Measurements from ENCODE around the gene EMSY.
A peak's percentile ranks its signal among the peaks of the same experiment; 100 is the strongest.

EMSY gene

GRCh38 chr11:76597533-76598425 lies 153.0 kb downstream of the EMSY start:
- no peak for DNase-seq

DNA sequence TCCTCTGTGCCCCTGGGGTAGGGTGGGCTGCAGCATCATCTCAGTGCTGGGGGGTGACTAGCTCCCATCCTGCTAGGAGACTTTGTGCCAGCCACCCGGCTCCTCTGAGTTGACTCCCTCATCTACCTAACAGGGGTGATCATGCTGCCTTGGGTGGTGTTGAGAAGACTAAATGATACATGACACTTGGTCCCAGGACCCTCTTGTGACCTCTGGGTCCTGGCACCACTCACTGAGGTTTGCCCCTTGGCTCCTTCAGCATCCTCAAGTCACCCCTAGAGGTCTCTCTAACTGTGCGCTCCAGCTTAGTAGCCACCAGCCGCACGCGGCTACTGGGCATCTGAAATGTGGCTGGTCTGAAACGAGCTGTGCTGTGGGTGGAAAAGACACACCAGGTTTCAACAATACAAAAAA lies 153.6 kb downstream of the EMSY start:
- peak; percentile 39 for DNase-seq

DNA sequence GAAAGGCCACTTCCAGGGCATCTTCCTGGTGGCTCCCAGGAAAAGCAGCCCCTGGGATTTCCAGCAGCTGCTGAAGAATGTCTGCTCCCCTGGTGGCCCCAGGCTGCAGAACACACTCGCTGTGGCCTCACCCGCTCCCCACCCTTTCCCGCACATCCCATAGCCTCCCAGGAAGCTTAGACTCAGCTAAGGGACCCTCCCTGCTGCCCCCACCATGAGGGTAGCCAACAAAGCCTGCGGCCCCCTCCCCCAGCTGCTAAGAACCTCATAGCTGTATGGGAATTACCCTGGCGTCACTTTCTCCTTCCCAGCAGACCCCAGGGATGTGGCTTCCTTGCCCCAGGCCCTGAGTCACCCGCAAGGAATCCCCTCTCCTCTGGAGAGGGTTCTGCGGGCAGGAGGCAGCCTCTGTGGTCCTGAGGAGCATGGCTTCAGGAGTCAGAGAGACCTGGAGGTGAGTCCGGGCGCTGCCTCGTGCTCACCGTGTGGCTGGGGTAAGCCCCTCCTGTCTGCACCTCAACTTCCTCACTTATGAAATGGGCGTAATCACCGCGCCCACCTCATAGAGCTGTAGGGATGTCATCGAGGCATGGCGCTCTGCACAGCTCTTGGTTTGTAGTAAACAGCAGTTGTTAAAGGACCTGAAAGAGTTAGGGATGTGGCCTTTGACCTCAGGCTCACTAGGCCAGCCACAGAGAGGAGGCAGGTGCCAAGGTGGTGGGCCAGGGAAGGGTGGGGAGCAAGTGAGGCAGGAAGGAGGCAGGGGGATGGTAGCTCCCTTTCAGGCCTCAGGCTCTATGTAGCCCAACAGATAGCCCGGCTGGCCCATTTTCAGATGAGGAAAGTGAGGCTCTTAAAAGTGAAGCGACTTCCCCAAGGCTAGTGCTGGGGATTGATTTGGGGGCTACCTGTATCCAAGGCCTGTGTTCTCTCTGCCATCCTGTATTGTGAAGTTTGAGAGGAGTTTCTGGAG lies 154.5 kb downstream of the EMSY start:
- no peak for DNase-seq

DNA sequence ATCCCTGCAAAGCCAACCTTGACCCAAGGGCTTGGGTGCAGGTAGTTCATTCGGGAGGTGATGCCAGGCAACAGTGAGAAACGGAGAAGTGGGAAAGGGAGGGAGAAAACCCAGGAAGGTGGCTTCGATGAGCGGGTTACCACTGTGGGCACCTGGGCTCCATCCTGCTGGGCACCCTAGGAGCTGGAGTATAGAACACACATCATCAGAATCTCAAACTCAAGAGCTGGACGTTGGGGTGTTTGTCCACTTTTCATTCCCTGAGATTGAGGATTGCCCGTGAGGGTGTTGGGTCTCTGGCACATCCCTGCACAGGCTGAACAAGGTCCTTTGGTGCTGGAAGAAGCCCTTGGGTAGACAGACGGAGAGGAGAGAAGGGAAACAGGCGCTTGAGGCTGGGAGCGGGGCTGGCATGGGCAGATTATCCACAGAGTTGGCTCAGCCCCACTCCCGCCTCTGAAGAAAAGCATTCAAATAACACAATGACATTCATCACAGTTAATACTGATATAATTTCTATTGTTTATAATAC lies 155.4 kb downstream of the EMSY start:
- no peak for DNase-seq

- no peak for DNase-seq
Observed at GRCh38 chr11:76601272-76601671, 156.5 kb downstream of the EMSY start.

GRCh38 chr11:76601724-76602123 lies 156.9 kb downstream of the EMSY start:
- DNase-seq = no peak

DNA sequence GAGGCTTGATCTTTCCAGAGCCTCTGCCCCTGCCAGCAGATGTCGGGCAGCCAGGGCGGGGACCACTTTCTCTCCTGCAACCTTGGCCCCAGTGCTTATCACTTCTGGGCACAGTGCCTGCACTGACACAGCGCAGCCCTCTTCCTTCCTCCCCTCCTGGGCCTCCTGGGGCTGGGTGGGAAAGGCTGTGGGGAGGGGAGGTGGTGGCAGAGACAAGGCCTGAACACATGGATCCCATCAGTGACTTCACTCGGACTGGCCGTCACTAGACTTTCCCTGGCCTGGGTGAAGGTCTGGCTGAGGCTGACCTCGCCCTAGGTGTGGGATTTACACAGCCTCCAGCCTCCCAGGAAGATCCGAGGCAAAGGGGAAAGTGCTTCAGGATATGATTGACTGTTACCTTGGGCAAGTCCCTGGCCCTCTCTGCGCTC lies 157.6 kb downstream of the EMSY start:
- DNase-seq = no peak
